ENCODE measurements around the gene SEMA6D. TPM values are rescaled to one million over a fixed set of nuclear protein-coding genes. Genes with fewer than 3 reads are reported as not detected.

SEMA6D gene
- polyA plus RNA-seq, 1 of the 3 experiments (the other 2 are of a cell fraction) = 0.30 TPM

DNA sequence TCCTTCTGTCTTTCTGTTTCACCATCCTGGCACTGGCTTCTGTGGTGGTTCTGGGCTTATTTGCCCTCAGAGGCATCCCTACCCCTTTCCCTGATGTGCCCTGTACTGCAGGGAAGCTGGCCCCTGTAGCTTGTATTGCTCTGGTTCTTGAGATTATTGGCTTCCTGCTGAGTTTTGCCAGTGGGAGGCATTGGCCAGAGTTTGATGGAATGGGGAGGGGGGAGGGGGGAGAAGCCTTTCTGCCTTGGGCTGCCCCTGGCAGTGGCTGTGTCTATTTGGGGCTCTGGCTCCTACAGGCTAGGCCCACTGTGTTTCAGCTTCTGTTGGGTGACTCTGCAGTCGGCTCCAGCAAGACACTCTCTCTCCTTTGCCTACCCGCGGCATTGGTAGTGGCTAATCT is 41.6 kb upstream of the SEMA6D start:
- Histone ChIP-seq H3K27me3 (ENCODE audit: insufficient read depth) (no peaks in the 10 kb centered on the region), H3K9me3 (no peaks in the 10 kb centered on the region), H3K9me2 (no peaks in the 10 kb centered on the region), H3K4me2 (no peak overlapping the region), H4K20me1 (ENCODE audit: insufficient read depth) (no peaks in the 10 kb centered on the region), H3K9ac (no peak overlapping the region), H3K4me3 (ENCODE audit: low read depth in 2 of 2, low read length in 1 of 2) (no peak overlapping the region), H3K27ac (ENCODE audit: low read depth in 2 of 2, low read length in 1 of 2) (no peak overlapping the region), H3K36me3 (replicated peaks in 1 of 2; ENCODE audit: control insufficient read depth in 1 of 2, insufficient read depth in 2 of 2, low read length in 1 of 2) (no peaks in the 10 kb centered on the region), H2AFZ (ENCODE audit: low read depth) (no peak overlapping the region), H3K79me2 (ENCODE audit: insufficient read depth) (no peaks in the 10 kb centered on the region), H3K4me1 (ENCODE audit: control insufficient read depth in 1 of 2, insufficient read depth in 2 of 2, low read depth in 1 of 2, low read length in 1 of 2) (peaks cover 0 to 16% of the 10 kb centered on the region in 2 experiments; a peak in 2 of 4 replicates), H3F3A (replicated peaks; ENCODE audit: insufficient read depth) (no peaks in the 10 kb centered on the region)
- TF ChIP-seq SIN3A (IDR thresholded peaks at IDR 0.05; ENCODE audit: borderline replicate concordance, low read depth, low read length) (no peak), TAF1 (IDR thresholded peaks at IDR 0.05; ENCODE audit: borderline replicate concordance, low read depth, low read length) (no peak), RAD21 (IDR thresholded peaks at IDR 0.05; ENCODE audit: low read length) (no peak), EP300 (IDR thresholded peaks at IDR 0.05; ENCODE audit: borderline replicate concordance in 1 of 2, low read depth in 1 of 2, low read length in 1 of 2) (no peak), RCOR1 (IDR thresholded peaks at IDR 0.05; ENCODE audit: low read length) (no peak), CHD2 (IDR thresholded peaks at IDR 0.05; ENCODE audit: low read length, partially characterized antibody) (no peak), RFX5 (IDR thresholded peaks at IDR 0.05; ENCODE audit: low read length) (no peak), TCF12 (IDR thresholded peaks at IDR 0.05) (no peak), GABPA (IDR thresholded peaks at IDR 0.05; ENCODE audit: low read depth) (no peak), FOXM1 (IDR thresholded peaks at IDR 0.05; ENCODE audit: low read depth) (no peak), EZH2phosphoT487 (IDR thresholded peaks at IDR 0.05; ENCODE audit: borderline replicate concordance, low read depth) (no peak), NRF1 (IDR thresholded peaks at IDR 0.05; ENCODE audit: low read depth, low read length) (no peak)
- TF ChIP-seq, protein P1, sequence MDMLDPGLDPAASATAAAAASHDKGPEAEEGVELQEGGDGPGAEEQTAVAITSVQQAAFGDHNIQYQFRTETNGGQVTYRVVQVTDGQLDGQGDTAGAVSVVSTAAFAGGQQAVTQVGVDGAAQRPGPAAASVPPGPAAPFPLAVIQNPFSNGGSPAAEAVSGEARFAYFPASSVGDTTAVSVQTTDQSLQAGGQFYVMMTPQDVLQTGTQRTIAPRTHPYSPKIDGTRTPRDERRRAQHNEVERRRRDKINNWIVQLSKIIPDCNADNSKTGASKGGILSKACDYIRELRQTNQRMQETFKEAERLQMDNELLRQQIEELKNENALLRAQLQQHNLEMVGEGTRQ (IDR thresholded peaks at IDR 0.05; ENCODE audit: borderline replicate concordance, low read depth, low read length) = no peak
- TF ChIP-seq, protein P2, sequence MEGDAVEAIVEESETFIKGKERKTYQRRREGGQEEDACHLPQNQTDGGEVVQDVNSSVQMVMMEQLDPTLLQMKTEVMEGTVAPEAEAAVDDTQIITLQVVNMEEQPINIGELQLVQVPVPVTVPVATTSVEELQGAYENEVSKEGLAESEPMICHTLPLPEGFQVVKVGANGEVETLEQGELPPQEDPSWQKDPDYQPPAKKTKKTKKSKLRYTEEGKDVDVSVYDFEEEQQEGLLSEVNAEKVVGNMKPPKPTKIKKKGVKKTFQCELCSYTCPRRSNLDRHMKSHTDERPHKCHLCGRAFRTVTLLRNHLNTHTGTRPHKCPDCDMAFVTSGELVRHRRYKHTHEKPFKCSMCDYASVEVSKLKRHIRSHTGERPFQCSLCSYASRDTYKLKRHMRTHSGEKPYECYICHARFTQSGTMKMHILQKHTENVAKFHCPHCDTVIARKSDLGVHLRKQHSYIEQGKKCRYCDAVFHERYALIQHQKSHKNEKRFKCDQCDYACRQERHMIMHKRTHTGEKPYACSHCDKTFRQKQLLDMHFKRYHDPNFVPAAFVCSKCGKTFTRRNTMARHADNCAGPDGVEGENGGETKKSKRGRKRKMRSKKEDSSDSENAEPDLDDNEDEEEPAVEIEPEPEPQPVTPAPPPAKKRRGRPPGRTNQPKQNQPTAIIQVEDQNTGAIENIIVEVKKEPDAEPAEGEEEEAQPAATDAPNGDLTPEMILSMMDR (IDR thresholded peaks at IDR 0.05) = no peak
- TF ChIP-seq, protein P3, sequence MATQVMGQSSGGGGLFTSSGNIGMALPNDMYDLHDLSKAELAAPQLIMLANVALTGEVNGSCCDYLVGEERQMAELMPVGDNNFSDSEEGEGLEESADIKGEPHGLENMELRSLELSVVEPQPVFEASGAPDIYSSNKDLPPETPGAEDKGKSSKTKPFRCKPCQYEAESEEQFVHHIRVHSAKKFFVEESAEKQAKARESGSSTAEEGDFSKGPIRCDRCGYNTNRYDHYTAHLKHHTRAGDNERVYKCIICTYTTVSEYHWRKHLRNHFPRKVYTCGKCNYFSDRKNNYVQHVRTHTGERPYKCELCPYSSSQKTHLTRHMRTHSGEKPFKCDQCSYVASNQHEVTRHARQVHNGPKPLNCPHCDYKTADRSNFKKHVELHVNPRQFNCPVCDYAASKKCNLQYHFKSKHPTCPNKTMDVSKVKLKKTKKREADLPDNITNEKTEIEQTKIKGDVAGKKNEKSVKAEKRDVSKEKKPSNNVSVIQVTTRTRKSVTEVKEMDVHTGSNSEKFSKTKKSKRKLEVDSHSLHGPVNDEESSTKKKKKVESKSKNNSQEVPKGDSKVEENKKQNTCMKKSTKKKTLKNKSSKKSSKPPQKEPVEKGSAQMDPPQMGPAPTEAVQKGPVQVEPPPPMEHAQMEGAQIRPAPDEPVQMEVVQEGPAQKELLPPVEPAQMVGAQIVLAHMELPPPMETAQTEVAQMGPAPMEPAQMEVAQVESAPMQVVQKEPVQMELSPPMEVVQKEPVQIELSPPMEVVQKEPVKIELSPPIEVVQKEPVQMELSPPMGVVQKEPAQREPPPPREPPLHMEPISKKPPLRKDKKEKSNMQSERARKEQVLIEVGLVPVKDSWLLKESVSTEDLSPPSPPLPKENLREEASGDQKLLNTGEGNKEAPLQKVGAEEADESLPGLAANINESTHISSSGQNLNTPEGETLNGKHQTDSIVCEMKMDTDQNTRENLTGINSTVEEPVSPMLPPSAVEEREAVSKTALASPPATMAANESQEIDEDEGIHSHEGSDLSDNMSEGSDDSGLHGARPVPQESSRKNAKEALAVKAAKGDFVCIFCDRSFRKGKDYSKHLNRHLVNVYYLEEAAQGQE (IDR thresholded peaks at IDR 0.05; ENCODE audit: low read depth, low read length) = no peak
- TF ChIP-seq, protein P4, sequence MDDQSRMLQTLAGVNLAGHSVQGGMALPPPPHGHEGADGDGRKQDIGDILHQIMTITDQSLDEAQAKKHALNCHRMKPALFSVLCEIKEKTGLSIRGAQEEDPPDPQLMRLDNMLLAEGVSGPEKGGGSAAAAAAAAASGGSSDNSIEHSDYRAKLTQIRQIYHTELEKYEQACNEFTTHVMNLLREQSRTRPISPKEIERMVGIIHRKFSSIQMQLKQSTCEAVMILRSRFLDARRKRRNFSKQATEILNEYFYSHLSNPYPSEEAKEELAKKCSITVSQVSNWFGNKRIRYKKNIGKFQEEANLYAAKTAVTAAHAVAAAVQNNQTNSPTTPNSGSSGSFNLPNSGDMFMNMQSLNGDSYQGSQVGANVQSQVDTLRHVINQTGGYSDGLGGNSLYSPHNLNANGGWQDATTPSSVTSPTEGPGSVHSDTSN (IDR thresholded peaks at IDR 0.05) = no peak
- TF ChIP-seq, protein P5, sequence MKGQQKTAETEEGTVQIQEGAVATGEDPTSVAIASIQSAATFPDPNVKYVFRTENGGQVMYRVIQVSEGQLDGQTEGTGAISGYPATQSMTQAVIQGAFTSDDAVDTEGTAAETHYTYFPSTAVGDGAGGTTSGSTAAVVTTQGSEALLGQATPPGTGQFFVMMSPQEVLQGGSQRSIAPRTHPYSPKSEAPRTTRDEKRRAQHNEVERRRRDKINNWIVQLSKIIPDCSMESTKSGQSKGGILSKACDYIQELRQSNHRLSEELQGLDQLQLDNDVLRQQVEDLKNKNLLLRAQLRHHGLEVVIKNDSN (IDR thresholded peaks at IDR 0.05; ENCODE audit: borderline replicate concordance, low read depth) = no peak
- 79% methylated on average over 3 of the region's 3 CpGs for WGBS (ENCODE audit: low lambda C conversion rate)
- CTCF ChIA-PET = interaction anchor here (0.7 to 1.4 kb wide), 2 partner anchors 28 to 41 kb away, joined by 3 to 5 read pairs; no protein-coding TSS in a partner anchor
- POLR2A ChIA-PET = no interaction called here
- no peak for DNase-seq

Measured in SK-N-SH (cell line).